Measurements from ENCODE around the gene MLLT3.

The MLLT3 gene

DNA sequence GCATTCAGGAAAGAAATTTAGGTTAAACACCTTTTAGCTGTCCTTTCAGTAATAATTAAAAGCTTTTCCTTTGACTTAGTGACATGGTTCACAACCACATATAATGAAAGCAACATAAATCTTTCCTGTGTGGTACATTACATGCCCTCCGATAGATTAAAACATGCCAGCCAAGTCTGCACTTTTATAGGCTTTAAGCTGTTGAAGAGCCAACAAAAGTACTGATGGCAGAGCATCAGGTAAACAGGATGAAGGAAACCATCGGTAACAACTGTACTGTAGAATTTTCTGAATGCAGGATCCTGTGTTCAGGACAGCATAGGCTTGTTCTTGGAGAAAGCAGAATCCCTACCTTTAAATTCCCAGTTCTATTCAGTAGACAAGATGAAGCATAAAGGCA, 226.6 kb downstream of the MLLT3 start:
- no peak overlapping the region for H3K4me3 ChIP-seq (ENCODE audit: low read length)
- TF ChIP-seq ZNF274 (IDR thresholded peaks at IDR 0.05; ENCODE audit: low read depth, low read length) = no peak

DNA sequence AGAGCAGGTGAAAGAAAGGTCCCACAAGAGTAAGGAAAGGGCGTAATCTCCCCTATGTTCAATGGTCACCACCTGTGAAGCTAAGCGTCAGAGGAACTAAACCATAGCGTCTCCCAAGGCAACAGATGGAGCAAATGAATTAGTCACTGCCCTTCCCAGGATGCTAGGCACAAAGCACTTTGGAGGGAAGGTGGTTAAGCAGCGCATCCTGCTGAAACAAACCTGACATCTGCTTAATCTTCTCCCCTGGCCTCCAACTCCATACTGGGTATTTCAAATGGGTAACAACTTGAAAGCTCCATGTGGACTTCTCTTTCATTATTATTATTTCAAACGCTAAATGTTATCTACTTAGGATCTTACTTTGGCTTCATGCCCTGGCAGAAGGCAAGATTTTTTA, 227.3 kb downstream of the MLLT3 start:
- no peak overlapping the region for H3K4me3 ChIP-seq (ENCODE audit: low read length)
- no peak for TF ChIP-seq ZNF274 (IDR thresholded peaks at IDR 0.05; ENCODE audit: low read depth, low read length)

- TF ChIP-seq ZNF274 (IDR thresholded peaks at IDR 0.05; ENCODE audit: low read depth, low read length) = no peak
- no peak overlapping the region for H3K4me3 ChIP-seq (ENCODE audit: low read length)
Observed at GRCh38 chr9:20391208-20391607, 231.1 kb downstream of the MLLT3 start.

DNA sequence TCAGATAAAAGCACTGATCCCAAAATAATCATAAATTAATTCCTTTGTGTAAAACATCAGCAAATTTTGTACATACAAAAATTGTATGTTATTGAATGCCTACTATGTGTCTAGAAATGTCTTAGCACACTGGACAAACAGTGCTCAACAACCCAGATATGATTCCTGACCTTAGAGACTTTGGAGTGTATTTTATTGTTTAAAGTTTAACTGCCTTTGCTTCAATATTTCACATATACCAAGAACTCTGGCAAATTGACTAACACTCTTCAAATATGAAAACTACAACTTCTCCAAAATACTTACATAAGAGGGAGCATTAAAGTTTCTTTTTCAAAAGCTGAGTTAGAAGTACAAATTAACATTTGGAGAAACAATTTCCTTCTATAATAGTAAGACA, 231.9 kb downstream of the MLLT3 start:
- no peak for TF ChIP-seq ZNF274 (IDR thresholded peaks at IDR 0.05; ENCODE audit: low read depth, low read length)

DNA sequence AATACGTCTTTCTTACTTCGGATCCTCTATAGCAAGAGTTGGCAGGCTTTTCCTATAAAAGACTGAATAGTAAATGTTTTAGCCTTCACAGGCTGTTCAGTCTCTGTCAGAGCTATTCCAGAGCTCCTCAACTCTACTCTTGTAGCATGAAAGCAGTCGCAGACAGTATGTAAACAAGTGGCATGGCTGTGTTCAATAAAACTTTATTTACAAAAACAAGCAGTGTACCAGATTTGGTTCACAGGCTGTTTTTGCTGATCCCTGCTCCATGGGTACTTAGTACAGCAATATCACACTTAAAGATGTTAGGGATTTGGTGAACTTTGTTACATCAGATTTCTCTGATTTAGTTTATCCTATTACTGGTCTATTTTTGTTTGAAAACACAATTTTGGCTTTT, 235.2 kb downstream of the MLLT3 start:
- no peak for TF ChIP-seq ZNF274 (IDR thresholded peaks at IDR 0.05; ENCODE audit: low read depth, low read length)
- H3K4me3 ChIP-seq (ENCODE audit: low read length) = no peak overlapping the region

More for the DNA sequence above, 231.9 kb downstream of the MLLT3 start:
- no peak overlapping the region for H3K4me3 ChIP-seq (ENCODE audit: low read length)

DNA sequence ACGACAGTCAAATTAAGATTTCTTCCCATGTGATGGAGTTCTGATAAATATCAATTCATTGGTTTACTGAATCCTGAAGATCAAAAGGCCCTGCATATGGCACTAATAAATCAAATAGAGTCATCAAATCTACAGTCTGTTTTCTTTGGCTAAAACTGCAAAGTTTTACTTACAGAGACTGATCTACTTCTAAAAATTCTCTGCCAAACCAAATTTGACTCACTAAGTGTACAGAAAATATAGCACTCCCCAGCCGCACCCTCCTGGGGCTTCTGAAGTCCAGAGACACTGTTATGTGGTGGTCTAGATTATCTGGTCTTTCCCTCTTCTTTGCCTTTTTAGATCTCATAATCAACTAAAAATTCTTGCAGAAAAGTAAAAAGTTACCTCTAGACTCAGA, 237.7 kb downstream of the MLLT3 start:
- H3K4me3 ChIP-seq (ENCODE audit: low read length) = no peak overlapping the region
- no peak for TF ChIP-seq ZNF274 (IDR thresholded peaks at IDR 0.05; ENCODE audit: low read depth, low read length)

DNA sequence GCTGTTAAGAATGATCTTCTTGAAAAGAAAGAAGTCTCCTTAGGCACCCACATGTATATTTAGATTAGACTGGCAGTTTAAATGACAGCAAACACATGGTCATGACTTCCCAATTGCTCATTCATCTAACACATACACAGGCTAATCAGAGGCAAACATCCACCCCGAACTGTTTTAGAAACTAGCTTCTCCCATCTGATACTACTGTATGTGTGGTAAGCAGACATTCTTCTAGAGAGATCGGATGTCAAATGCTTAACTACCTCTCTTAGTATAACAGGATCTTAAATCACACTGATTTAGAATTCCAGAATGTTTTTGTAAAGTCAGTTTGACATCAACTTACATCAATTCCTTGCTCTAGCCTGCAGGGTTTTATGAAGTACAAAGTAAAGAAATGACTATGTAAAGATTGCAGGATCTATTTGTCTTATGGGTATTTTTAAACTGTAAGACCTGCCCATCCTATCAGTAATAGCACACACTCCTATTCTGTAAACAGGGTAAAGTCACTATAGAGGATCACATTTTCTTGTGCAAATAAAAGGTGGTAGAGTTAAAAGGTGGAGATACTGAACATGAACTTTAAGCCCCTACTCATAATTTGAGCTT, 239.7 kb downstream of the MLLT3 start:
- TF ChIP-seq ZNF274 (IDR thresholded peaks at IDR 0.05; ENCODE audit: low read depth, low read length) = no peak
- no peak overlapping the region for H3K4me3 ChIP-seq (ENCODE audit: low read length)

- H3K4me3 ChIP-seq (ENCODE audit: low read length) = no peak overlapping the region
- TF ChIP-seq ZNF274 (IDR thresholded peaks at IDR 0.05; ENCODE audit: low read depth, low read length) = no peak
Observed at GRCh38 chr9:20380546-20380945, 241.8 kb downstream of the MLLT3 start.

DNA sequence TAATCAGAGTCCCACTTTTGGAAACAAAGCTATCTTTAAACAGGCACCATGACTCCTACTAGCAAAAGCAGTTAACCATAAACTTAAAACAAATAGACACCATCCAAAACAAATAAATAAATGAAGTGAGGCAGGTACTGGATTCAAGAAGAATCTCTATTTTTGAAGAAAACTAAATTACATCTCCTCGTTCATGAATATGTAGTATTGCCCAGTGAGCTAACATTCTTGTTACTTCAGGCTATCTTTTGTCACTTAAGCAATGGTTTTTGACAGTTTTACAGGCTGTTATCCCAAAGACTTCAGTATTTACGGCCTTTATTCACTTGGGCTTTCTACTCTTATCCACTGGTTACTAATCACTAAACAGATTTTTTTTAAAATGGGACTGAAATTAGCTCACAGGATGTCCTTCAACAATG, 242.5 kb downstream of the MLLT3 start:
- H3K4me3 ChIP-seq (ENCODE audit: low read length) = no peak overlapping the region
- TF ChIP-seq ZNF274 (IDR thresholded peaks at IDR 0.05; ENCODE audit: low read depth, low read length) = no peak

GRCh38 chr9:20378851-20379250, 243.4 kb downstream of the MLLT3 start:
- no peak overlapping the region for H3K4me3 ChIP-seq (ENCODE audit: low read length)
- no peak for TF ChIP-seq ZNF274 (IDR thresholded peaks at IDR 0.05; ENCODE audit: low read depth, low read length)

DNA sequence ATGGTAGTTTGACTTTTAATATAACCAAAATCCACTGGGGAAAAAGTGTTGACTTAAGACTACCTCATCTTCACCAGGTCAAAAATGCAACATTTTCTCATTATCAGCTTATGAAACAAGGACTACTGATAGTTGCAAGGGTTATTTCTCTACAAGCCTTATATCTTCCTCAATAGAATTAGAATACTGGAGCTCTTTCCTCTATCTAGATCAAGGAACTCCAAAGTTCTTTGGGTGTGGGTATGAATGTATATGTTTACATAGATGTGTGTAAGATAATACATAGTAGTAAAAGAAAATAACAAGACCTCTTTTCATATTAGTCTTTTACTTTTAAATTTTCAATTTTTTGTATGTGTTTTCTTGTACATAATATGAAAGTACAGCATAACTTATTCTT, 244.5 kb downstream of the MLLT3 start:
- TF ChIP-seq ZNF274 (IDR thresholded peaks at IDR 0.05; ENCODE audit: low read depth, low read length) = no peak
- H3K4me3 ChIP-seq (ENCODE audit: low read length) = no peak overlapping the region

DNA sequence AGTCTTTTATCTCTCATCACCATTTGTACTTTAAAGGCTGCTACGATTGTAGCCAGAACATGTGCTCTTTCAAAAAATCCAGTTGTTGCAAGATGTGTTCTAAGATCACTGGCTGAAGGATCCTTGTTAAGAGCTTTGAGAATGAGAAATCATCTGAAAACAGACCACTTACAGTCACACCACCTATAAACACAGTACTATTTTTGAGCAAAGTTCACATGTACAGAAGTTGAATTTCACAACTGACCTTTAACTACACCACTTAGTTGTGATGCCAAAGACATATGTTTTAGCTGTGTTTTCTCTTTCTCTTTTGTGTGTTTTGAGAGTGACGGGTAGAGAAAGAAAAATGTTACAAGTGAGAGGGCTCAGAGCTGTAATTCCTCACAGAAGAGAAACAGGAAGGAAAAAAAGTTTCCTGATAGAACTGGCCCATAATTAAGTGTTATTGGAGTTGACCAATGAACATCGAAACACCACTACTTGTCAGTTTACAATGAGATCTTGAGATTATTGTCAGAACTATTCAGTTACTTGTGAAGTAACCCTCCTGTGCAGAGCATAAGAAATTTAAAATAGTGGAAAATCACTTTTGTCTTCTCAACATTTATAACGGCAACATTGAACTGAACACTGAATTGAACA, 245.4 kb downstream of the MLLT3 start:
- H3K4me3 ChIP-seq (ENCODE audit: low read length) = no peak overlapping the region; the same call in 1 of the 2 replicates
- TF ChIP-seq ZNF274 (IDR thresholded peaks at IDR 0.05; ENCODE audit: low read depth, low read length) = no peak

GRCh38 chr9:20376042-20376441, 246.3 kb downstream of the MLLT3 start:
- no peak for TF ChIP-seq ZNF274 (IDR thresholded peaks at IDR 0.05; ENCODE audit: low read depth, low read length)

GRCh38 chr9:20373263-20373662, 249.0 kb downstream of the MLLT3 start:
- H3K4me3 ChIP-seq (ENCODE audit: low read length) = no peak overlapping the region
- no peak for TF ChIP-seq ZNF274 (IDR thresholded peaks at IDR 0.05; ENCODE audit: low read depth, low read length)

More at GRCh38 chr9:20376042-20376441, 246.3 kb downstream of the MLLT3 start:
- H3K4me3 ChIP-seq (ENCODE audit: low read length) = no peak overlapping the region

DNA sequence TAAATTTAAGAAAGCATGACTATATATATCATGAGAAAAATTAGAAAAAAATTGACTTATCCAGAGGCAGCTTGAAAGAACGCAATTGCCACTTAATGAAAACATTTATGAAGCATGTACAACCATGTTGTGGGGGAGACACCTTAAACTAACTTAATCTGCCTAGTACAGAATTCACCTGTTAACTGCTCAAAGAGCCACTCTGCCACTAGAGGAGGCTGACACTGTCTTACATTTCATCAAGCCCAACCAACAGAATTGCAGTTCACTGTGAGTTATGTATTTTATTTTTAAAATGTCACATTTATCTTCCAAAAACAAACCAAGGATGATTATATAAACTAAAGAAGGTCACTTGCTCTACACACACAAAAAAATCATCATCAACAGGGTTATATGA, 252.9 kb downstream of the MLLT3 start:
- no peak overlapping the region for H3K4me3 ChIP-seq (ENCODE audit: low read length)
- no peak for TF ChIP-seq ZNF274 (IDR thresholded peaks at IDR 0.05; ENCODE audit: low read depth, low read length)

DNA sequence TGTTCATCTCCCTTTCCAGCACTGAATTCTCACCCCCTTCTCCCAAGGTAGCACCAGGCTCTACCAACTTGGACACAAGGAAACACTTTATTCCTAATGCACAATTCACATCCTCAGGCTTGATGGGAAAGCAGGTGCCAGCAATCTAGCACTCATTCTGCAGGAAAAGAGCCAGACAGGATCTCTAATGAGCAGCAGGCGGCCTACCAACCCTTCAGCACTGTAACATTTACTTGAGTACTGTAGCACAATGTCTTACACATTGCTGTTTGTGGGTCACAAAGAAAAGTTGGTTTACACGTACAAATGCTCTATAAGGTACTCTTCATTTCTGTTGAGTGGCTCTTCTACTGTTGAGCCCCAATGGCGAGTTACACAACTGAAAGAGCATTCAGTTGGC, 254.4 kb downstream of the MLLT3 start:
- TF ChIP-seq ZNF274 (IDR thresholded peaks at IDR 0.05; ENCODE audit: low read depth, low read length) = no peak
- H3K4me3 ChIP-seq (ENCODE audit: low read length) = no peak overlapping the region

Data from GM08714 (cell line).